ENCODE results near the gene SUMO2.
A peak's percentile ranks its signal among the peaks of the same experiment; 100 is the strongest.
"Not testable (repeated sequence)": the region's sequence is repeated elsewhere in the genome, so short reads cannot be mapped to it uniquely, and the experiment has no call there.

Gene SUMO2

DNA sequence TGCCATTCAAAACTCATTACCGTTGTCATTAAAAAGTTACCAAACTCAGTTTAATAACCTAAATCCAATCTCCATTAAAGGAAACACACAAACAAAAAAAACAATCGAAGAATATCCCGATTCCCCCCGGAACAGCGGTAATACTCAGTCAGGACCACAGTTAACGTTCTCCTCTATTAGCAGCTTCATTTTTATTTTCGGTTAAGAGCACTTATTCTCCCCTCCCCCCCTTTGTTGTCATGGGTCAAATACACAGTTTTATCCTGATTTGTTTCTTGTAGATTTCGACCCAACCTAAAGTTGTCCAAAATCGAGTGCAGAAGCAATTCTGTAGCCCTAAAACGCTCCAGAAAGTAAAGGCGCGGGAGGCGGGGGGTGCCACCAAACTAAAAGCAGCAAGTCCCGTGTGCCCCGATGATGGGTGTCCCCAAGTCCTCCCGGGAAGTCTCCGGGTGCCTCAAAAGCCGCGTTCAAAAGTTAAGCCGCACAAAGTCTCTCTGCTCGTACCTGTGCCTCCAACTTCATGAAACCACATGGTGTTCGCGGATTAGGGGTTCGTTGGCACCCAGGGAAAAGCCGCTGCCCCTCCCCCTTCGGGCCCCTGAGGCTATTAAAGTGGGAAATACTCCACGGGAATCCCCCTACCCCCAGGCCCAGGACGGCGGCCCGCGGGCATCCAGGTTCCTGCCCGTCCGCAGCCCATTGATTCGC is 996 bp downstream of the SUMO2 start:
- peak in 2 of 4 experiments; percentile 30 to 34 for DNase-seq

DNA sequence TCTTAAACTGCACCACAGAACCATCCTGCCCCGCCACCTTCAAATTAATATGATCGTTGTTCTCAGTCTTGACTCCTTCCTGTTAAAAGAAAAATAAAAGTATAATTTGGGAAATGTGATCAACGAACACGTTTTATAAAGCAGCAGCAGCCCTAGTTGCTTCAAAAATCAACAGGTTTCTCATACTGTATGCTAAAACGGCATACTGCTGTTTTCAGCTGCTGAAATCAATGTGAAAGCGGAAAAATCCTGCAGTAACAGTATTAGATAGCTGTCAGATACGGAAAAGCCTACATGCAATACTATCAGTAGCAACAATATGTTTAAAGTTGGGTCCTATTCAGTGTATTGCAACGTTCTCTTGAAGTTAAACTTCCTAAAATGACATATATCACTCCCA is 1.6 kb downstream of the SUMO2 start:
- DNase-seq, result no peak

DNA sequence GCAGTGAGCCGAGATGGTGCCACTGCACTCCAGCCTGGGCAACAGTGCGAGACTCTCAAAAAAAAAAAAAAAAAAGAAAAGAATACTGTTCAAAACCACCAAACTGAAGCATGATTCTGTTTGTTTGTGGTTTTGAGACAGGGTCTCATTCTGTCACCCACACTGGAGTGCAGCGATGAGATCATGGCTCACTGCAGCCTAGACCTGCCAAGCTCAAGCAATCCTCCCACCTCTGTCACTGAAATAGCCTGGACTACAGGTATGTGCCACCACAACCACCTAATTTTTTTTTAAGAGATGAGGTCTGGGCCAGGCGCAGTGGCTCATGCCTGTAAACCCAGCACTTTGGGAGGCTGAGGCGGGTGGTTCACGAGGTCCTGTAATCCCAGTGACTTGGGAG is 4.3 kb downstream of the SUMO2 start:
- DNase-seq, result no peak

DNA sequence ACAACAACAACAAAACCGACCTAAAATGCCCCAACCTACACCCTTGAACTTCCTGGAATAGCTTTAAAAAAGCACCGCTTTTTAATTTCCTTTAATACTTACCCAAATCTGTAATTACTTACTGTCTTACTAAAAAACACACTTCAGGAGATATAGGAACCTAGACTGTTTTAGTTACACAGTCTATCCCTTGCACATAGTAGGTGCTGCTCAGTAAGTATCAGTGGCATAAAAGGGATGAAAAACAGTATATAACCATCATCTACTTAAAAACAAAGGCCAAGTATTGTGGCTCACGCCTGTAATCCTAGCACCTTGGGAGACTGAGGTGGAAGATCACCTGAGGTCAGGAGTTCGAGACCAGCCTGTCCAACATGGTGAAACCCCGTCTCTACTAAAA is 6.1 kb downstream of the SUMO2 start:
- DNase-seq, result no peak

DNA sequence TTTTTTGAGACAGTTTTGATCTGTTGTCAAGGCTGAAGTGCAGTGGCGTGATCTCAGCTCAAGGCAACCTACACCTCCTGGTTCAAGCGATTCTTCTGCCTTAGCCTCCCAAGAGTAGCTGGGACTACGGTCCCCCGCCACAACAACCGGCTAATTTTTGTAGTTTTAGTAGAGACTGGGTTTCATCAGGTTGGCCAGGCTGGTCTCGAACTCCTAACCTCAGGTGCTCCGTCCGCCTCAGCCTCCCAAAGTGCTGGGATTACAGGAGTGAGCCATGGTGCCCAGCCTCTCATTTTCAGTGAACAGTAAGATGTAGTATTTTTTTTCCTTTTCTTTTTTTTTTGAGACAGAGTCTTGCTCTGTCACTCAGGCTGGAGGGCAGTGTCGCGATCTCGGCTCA is 7.8 kb downstream of the SUMO2 start:
- no peak for DNase-seq

DNA sequence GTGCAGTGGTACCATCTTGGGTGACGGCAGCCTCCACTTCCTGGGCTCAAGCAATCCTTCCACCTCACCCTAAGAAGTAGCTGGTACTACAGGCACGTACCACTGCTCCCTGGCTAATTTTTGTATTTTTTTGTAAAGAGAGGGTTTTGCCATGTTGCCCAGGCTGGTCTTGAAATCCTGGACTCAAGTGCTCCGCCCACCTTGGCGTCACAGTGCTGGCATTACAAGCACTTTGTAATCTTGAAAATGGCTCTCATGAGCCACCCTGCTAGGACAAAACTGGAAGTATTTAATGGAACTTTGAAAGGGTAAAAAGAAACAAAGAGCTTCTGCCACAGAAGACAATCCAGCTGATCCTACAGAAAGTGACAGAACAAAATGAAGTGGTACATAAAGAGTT is 9.2 kb downstream of the SUMO2 start:
- no peak for DNase-seq

DNA sequence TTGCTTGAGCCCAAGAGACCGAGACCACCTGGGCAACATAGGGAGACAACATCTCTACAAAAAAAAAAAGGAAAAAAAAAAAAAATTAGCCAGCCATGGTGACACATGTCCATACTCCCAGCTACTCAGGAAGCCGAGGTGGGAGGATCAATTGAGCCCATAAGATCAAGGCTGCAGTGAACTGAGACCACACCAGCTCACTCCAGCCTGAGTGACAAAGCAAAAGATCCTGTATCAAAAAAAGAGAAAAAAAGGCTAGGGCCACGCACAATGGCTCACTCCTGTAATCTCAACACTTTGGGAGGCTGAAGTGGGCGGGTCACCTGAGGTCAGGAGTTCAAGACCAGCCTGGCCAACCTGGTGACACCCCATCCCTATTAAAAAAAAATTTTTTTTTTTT is 13.8 kb downstream of the SUMO2 start:
- DNase-seq, result no peak

DNA sequence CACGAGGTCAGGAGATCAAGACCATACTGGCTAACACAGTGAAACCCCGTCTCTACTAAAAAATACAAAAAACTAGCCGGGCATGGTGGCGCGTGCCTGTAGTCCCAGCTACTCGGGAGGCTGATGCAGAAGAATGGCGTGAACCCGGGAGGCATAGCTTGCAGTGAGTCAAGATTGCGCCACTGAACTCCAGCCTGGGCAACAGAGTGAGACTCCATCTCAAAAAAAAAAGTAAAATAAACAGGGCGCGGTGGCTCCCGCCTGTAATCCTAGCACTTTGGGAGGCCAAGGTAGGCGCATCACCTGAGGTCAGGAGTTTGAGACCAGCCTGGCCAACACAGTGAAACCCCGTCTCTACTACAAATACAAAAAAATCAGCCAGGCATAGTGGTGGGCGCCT is 18.2 kb downstream of the SUMO2 start:
- DNase-seq, result not testable (repeated sequence)

DNA sequence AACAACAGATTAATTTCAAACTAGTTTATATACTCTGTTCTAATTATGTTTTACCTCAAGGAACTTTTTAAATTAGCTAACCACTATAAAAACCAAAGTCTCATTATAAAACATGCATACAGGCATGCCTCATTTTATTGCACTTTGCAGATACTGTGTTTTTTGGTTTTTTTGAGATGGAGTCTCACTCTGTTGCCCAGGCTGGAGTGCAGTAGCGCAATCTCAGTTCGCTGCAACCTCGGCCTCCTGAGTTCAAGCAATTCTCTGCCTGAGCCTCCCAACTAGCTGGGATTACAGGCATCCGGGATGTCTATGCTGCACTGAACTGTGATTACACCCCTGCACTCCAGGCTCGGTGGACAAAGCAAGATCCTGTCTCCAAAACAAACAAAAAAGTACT is 19.7 kb downstream of the SUMO2 start:
- DNase-seq, result no peak

DNA sequence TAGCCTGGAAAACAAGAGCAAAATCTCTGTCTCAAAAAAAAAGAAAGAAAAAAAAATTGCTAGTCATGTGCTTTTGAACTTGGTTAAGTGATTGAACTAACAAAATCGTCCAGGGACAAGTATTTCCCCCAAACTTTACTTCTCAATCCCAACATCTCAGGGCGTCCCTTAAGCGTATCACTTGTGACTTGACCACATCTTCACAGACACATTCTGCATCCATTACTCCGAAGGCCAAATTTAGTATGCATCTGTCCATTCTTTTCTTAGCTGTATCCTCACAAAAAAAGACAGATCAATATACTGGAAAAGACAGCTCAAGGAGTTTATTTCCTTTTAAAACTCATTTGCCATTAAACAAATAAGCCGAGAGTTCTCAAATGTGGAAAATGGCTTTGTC is 22.5 kb downstream of the SUMO2 start:
- DNase-seq, result no peak

DNA sequence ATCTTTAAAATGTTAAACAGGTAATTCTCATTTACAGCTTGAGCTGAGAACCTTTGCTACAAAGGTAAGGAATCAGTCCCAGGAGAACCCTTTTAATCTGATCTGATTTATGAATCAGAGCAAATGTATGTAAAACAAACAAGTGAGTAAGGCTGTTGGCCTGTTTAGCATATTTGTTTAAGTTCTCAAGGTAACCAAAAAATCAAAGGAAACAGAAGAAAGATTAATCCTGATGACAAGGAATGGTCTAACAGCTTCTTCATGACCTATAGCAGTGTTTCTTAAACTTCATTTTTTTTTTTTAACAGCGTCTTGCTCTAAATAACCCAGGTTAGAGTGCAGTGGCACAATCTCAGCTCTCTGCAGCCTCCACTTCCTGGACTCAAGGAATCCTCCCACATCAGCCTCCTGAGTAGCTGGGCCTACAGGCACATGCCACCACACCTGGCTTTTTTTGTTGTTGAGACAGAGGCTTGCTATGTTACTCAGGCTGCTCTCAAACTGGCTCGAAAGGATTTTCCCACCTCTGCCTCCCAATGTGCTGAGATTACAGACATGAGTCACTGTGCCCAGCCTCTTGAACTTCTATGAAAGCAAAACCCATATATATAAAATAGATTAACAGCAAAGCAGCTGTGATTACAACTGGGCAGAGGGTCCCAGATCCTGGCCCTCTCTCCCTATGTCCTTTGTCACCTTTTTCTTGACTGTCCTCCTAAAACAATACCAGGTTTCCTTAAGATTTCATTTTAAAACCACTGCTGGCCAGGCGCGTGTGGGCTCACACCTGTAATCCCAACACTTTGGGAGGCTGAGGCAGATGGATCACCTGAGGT is 23.3 kb downstream of the SUMO2 start:
- DNase-seq, result no peak

DNA sequence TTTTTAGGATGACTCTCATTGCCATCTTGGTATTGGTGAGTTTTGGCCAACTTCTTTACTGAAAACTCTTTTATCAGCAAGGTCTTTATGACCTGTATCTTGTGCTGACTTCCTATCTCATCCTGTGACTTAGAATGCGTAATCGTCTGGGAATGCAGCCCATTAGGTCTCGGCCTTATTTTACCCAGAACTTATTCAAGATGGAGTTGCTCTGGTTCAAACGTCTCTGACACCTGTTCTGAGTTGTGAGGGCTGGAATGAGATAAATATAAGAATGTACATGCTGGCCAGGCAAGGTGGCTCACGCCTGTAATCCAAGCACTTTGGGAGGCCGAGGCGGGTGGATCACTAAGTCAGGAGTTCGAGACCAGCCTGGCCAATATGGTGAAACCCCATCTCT is 24.3 kb downstream of the SUMO2 start:
- not testable (repeated sequence) for DNase-seq

DNA sequence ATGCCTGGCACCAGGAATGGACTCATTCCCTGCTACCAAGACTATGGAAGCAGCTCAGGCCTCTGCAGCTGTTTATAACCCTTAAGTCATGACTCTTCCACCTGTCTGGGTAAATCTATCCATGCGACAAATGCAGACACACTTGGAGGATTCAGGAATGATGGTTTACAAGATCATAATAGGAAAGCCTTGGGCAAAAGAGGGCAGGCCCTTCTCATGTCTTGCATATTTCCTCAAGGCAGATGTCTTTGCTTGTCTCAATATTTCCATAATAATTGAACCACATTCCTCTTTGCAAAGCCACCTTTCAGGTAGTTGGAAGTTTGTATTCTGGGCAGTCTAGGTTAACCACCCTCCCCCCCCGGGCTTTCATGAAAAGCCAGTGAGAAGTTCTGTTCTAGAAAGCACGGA is 27.6 kb downstream of the SUMO2 start:
- no peak for DNase-seq

DNA sequence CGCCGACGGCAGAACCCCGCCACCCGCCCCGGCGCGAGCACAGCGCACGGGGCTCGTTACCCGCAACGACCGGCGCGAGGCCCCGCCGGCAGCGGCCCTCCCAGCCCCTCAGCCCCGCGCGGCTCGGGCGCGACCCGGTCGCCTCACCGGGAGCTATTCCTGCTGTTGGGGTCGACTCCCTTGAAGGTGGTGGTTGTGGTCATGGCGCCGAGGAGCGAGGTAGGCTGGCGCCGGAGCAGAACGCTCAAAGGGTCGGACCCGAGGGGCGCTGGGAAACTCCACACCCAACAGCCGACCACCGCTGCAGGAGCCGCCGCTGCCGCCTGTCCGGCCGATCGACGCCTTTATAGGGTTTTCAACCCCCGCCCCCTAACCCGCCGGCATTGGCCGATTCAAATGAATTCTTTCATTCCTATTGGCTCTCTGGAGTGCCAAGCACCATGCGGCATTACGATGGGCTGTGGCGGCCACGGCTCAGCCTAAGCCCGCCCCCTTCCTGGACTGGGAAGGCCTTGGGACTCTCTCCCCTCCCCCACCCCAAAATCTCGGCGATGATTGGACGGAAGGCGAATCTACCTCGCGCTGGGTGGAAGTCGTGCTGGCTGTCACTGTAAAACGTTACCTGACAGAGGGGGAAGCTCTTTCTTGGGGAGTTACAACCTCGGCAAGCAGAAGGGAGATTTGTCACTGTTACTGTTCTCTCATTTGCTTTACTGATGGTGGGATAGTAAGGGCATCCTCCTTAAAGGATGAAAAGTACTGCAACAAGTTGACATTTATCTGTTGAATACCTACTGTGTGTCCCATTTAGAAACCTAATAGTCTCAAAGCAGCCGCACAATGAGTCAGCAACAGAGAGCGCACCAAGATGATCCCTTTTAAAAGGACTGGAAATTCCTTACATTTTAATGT is 28.3 kb downstream of the SUMO2 start, which contains the start of gene JPT1:
Gene JPT1, minus strand, starts transcription at position 318 of the 912 bp plus-strand sequence. Its CDS starts 115 bp downstream, at position 203.
- peak; percentile 95 to 97 (median 96) for DNase-seq

DNA sequence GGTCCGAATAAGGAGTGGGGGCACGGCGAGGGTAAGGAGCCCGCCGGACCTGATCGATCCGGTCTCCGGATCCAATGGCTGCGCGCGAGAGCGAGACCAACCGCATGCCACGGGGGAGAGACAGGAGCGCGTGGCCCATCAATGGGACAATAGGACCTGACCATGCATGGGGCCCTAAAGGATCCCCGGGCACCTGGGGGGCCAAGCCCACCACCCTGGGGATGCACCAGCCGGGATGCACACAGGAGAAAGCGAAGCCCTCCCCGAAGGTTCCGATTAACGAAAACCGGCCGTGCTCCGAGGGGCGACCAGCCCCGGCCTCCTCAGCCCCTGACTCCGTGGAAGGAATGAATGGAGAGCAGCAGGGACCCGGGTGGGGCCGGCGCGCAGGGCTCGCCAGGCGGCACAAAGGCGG is 29.0 kb downstream of the SUMO2 start:
- DNase-seq, result no peak

DNA sequence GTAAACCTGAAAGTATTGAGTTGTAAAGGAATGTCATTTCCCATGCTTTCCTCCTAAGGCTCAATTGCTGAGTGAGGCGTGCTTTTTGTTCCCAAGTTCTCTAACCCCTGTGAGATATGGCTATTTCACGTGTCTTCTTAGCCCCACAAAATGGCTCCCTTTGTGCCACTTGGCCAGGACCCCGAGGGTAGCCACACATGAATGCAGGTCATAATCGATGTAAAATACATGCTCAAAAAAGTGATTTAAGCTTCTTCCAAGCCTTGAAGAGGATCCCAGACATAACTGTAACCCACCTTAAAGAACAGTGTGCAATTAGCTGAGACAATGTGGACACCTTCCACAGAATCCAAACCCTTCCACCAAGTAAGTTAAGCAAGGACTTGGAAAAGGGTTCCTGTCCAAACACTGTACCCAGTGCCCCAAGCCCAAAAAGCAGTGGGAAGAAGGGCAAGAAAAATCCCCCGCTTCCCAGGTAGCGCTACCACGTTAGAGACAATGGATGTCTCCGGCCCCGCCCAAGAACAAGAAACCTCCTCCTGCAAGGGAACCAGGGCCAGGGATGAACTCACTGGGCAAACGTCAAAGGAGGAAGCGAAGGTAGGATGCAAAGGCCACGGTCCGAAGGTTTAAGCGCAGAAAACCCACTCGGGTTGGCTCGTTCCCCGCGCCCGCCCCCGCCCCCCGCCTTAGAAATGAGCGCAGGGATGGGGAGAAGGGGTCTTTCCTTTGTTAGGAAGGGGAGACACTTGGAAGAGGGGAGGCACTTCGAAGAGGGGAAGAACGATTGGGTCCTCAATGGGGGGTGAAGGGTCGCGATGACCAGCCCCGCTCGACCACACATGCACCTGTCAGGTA is 29.6 kb downstream of the SUMO2 start:
- DNase-seq, result no peak

DNA sequence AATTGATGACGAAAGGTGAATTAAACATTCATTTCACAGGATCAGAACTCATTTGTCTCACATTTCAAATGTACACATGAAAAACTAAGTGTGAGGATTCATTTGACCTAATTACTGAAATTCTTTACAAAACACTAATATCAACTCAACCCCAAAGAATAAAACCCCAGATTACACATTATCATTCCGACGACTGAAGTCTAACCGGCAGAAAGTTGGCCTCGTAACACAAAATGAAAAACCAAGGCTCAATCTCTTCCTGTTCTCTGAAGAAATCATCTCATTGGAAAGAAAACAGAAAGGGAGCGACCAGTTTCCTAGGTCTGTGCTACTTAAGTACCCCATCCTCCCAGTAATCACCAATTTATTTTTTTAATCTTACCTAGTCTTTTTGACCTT is 30.2 kb downstream of the SUMO2 start:
- no peak for DNase-seq

DNA sequence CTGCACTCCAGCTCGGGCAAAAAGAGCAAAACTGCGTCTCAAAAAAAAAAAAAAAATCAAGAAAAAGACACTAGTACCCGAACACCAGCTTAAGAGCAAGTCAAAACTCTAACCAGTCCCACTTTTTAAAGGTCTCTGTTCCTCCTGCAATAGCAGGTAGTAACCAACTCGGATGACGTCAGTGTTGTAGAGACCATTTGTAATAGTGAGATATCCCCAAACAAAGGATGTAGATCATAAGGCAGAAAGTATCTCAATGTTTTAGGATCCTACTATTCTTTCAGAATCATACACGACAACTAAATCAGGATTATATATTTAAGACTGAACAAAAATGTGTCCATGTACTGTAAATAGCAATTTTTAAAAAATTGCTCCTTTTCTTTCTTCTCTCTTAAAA is 30.8 kb downstream of the SUMO2 start:
- DNase-seq, result no peak

DNA sequence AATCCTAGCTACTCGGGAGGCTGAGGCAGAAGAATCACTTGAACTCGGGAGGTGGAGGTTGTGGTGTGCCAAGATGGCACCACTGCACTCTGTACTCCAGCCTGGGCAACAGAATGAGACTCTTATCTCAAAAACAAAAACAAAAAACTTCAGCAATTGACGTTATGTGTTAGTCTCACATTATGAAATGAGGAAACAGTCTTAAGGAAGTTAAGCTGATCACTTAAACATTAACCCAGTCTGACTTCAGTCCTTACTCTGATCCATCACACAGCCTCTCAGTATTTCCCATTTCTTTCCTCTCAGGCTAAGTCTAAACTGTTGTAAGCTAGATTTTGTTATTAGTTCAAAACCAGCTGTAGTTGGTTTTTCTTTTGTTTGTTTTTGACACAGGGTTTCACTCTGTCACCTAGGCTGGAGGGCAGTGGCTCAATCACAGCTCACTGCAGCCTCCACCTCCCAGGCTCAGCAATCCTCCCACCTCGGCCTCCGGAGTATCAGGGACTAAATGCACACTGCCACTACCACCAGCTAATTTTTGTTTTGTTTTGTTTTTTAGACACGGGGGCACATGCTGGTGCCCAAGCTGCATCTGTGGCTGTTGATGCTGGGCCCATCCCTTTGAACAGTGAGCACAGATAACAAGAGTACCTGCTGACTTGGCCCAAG is 34.7 kb downstream of the SUMO2 start:
- DNase-seq, result no peak

DNA sequence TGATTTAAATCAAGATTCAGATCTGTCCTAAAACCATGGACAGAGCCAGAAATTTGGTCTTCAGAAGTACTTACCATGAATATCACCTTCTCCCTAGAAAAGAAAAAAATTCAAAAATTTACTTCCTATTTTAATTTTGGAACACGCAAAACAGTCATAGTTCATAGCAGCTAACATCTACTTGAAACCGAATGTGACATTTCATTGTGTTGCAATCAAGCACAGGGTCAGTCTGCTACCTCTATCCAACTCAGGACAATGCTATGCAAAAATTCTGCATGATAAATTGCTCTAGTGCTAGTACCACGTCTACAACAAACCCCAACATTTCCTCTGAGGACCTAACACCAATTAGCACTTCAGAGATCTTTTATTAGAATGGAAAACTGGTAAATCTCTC is 36.2 kb downstream of the SUMO2 start:
- no peak for DNase-seq

DNA sequence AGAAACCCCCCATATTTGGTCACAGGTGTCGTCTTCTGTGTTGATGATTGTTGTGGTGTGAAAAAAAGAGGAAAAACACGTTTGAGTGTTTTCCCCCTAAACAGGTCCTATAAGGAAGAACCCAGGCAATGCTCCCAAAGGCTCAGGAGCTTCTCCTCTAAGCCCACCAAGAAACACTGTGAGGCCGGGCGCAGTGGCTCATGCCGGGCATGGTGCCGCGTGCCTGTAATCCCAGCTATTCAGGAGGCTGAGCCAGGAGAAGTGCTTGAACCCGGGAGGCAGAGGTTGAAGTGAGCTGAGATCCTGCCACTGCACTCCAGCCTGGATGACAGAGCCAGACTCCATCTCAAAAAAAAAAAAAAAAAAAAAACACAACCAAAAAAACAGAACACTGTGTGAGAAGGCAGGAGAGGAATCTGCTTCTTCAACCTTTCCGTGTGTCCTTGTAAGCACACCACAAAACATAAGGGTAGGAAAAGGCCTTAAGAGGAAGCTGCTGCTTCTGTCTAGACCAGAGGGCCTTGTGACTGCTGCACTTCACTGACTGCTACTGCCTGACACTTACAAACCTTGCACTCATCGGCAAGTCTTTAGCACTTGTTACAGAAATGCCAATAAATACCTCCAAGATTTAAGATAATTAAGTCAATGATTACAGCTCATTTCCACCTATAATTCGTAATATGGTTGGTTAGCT is 37.8 kb downstream of the SUMO2 start:
- no peak for DNase-seq

All from activated CD4-positive, CD25-positive, alpha-beta regulatory T cell (primary cell).